ENCODE data around the gene CERS6.

Gene CERS6

GRCh38 chr2:168814939-168815907, 359.2 kb downstream of the CERS6 start:
- no peak for DNase-seq

GRCh38 chr2:168816369-168816768, 360.3 kb downstream of the CERS6 start:
- no peak for DNase-seq

- no peak for DNase-seq
Measured at GRCh38 chr2:168819050-168819715, 363.1 kb downstream of the CERS6 start.

GRCh38 chr2:168819829-168820489, 363.9 kb downstream of the CERS6 start:
- no peak for DNase-seq

- DNase-seq: no peak
Measured at GRCh38 chr2:168821577-168821976, 365.5 kb downstream of the CERS6 start.

GRCh38 chr2:168821992-168822391, 365.9 kb downstream of the CERS6 start:
- DNase-seq: no peak
